Lung (tissue), 12 donors: ENCODE measurements around the gene MS4A15. TPM values are rescaled to one million over a fixed set of nuclear protein-coding genes. Genes with fewer than 3 reads are reported as not detected.

Source experiments
- ATAC-seq: fragments of 200-7000 bp; cut with Tn5 transposase; one replicate; pipeline ENCODE4 v1.9.1; 2020; ENCODE audit warnings: moderate number of reproducible peaks; ENCODE audit not compliant: insufficient read depth, low FRiP score
- DNase-seq, 3 donors: peaks; one replicate each; pipeline ENCODE4 v3.0.0-alpha.2; 2013 to 2017
- H3K27ac ChIP-seq, 2 donors: one replicate each; pipeline ENCODE4 v1.5.1; 2013; ENCODE audit warnings: mild to moderate bottlenecking in 2 of 2, moderate library complexity in 2 of 2, control low read depth in 1 of 2, inconsistent platforms in 1 of 2, low read depth in 1 of 2, low read length in 1 of 2
- H3K27me3 ChIP-seq, 3 donors: one replicate each; pipeline ENCODE4 v1.5.1; 2013; ENCODE audit warnings: low read length in 2 of 3; ENCODE audit not compliant: control insufficient read depth in 3 of 3, insufficient read depth in 3 of 3
- H3K36me3 ChIP-seq, 4 donors: one replicate each; pipeline ENCODE4 v1.5.1; 2013; ENCODE audit warnings: low read length in 4 of 4, mild to moderate bottlenecking in 1 of 4, moderate library complexity in 1 of 4; ENCODE audit not compliant: control insufficient read depth in 4 of 4, insufficient read depth in 4 of 4
- H3K4me1 ChIP-seq, 5 donors: one replicate each; pipeline ENCODE4 v1.5.1; 2013; ENCODE audit warnings: low read length in 5 of 5, mild to moderate bottlenecking in 2 of 5, moderate library complexity in 1 of 5; ENCODE audit not compliant: control insufficient read depth in 5 of 5, insufficient read depth in 5 of 5
- H3K4me3 ChIP-seq: one replicate; pipeline ENCODE4 v1.5.1; 2013; ENCODE audit warnings: mild to moderate bottlenecking, control low read depth, moderate library complexity
- H3K9ac ChIP-seq, 2 donors: one replicate each; pipeline ENCODE4 v1.5.1; 2013; ENCODE audit warnings: low read length in 2 of 2, control low read depth in 1 of 2; ENCODE audit not compliant: insufficient read depth in 1 of 2
- H3K9me3 ChIP-seq, 4 donors: one replicate each; pipeline ENCODE4 v1.5.1; 2013; ENCODE audit warnings: low read length in 3 of 4, mild to moderate bottlenecking in 1 of 4, moderate library complexity in 1 of 4; ENCODE audit not compliant: control insufficient read depth in 4 of 4, insufficient read depth in 3 of 4
- WGBS, 2 donors: extraction: QIAGEN DNeasy Blood & Tissue Kit; methylation state at CpG; one replicate each; pipeline ENCODE4 v1.1.7; 2013; 5-methylcytosine and 5-hydroxymethylcytosine counted together
- polyA plus RNA-seq, 2 donors: library from polyadenylated mRNA; stranded (reverse); fragments of 200-250 nt; gene quantifications; one replicate each; pipeline ENCODE4 v1.2.1, GENCODE V29; 2013
- total RNA-seq, 2 donors: library from RNA; depleted of rRNA in 1 of 2; stranded (reverse); fragments of >200 nt in 1 of 2; gene quantifications; one replicate each; pipeline ENCODE4 v1.2.1, GENCODE V29; 2014 to 2021
- TF ChIP-seq, protein P1 (sequence below): IDR thresholded peaks from 2 replicates; pipeline ENCODE4 v1.5.1; 2012; ENCODE audit warnings: mild to moderate bottlenecking; ENCODE audit errors: control extremely low read depth, extremely low read depth
- donor health status: control.
- donor health status: control.
- donor health status: Bipolar disorder and iron deficiency.
- donor health status: healthy.
- donor health status: DM: yes; HTN: yes; CAD: no.

MS4A15 gene
- total and polyA plus RNA-seq, 4 donors = 9.8 to 38.9 (median 26.8) TPM; not detected in 1

GRCh38 chr11:60761436-60762190 is 4.9 kb downstream of the MS4A15 start:
- no peak for ATAC-seq
- H3K27ac ChIP-seq = no peak overlapping the region

DNA sequence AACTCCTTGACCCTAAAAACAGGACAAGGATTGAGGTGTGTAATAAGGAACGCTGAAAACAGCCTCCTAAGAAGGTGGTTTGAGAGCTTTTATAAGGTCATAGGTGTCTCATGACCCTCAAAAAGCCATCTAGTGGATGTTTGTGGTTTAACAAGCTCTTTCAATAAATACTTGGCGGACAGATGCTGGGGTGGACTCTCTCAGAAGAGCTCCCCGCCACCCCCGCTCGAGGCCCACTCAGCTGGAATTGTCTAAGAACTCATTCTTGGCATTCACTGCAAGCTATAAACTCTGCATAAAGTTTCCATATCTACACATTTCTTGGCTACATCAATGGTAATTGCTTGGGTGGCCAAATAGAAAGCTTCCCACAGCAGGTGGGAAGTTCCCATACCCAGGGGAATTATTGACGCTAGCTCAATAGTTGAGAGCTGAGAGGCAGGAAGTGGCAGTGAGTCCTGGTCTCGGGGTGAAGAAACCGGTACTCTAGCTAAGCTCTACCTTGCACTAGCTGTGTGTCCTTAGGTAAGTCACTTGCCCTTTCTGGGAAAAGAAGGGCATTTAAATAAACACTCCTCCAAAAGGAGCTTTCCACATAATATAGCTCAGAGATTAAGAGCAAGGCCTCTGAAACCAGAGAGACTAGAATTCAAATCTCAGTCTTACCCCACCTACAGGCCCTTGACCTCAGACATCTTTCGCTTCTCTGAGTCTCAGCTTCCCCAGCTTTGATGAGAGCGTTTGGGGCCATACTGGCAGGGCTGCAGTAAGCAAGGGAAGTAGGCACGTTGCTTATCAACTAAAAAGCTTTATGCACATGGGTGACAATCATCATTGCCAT is 6.4 kb downstream of the MS4A15 start:
- H3K27ac ChIP-seq = no peak overlapping the region

More at GRCh38 chr11:60761436-60762190, 4.9 kb downstream of the MS4A15 start:
- no peak for DNase-seq
- TF ChIP-seq, protein P1, sequence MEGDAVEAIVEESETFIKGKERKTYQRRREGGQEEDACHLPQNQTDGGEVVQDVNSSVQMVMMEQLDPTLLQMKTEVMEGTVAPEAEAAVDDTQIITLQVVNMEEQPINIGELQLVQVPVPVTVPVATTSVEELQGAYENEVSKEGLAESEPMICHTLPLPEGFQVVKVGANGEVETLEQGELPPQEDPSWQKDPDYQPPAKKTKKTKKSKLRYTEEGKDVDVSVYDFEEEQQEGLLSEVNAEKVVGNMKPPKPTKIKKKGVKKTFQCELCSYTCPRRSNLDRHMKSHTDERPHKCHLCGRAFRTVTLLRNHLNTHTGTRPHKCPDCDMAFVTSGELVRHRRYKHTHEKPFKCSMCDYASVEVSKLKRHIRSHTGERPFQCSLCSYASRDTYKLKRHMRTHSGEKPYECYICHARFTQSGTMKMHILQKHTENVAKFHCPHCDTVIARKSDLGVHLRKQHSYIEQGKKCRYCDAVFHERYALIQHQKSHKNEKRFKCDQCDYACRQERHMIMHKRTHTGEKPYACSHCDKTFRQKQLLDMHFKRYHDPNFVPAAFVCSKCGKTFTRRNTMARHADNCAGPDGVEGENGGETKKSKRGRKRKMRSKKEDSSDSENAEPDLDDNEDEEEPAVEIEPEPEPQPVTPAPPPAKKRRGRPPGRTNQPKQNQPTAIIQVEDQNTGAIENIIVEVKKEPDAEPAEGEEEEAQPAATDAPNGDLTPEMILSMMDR = no peak
- Histone ChIP-seq H3K27me3 (peaks cover 0 to under 1% (median 0%) of the 10 kb centered on the region in 3 donors), H3K9ac (no peak overlapping the region), H3K36me3 (no peaks in the 10 kb centered on the region), H3K4me3 (no peak overlapping the region), H3K4me1 (peaks cover 0 to 5% (median 0%) of the 10 kb centered on the region in 5 donors), H3K9me3 (peaks cover 0 to 4% (median 0%) of the 10 kb centered on the region in 4 donors)
- 88% methylated on average over 4 of the region's 4 CpGs for WGBS, 2 donors

DNA sequence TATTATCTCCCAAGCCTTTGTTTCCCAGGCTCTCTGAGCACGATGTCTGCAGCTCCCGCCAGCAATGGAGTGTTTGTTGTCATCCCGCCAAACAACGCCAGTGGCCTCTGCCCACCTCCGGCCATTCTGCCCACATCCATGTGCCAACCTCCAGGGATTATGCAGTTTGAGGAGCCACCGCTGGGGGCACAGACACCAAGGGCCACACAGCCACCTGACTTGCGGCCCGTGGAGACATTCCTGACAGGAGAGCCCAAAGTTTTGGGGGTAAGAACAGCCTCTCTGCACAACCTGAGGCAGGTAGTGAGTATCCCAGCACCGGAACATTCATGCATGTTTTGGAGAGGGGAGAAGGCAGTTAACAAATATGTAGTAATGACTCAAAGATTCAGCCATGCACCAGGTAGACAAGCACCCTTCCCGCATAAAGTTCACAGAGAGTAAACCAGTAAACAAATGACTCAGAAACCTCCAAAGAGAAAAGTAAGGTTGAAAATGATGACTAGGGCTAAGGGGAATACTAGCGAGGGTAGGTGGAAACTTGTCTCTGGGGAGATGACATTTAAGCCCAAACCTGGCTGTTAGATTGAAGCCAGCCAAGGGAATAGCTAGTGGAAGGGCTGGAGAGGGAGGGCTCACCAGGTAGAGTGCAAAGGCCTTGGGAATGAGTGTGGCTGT is 7.2 kb downstream of the MS4A15 start:
- Histone ChIP-seq H3K27ac (no peak overlapping the region), H3K4me3 (no peak overlapping the region), H3K27me3 (peaks cover 0 to 2% (median 0%) of the 10 kb centered on the region in 3 donors), H3K9me3 (no peaks in the 10 kb centered on the region), H3K36me3 (no peaks in the 10 kb centered on the region), H3K9ac (no peak overlapping the region), H3K4me1 (peaks cover 0 to 2% (median 0%) of the 10 kb centered on the region in 5 donors)
- ATAC-seq (no peak), DNase-seq (no peak)
- TF ChIP-seq, protein P1 = no peak
- WGBS, 2 donors = 82 to 88% methylated on average over 11 of the region's 11 CpGs

More for the DNA sequence above, 6.4 kb downstream of the MS4A15 start:
- Histone ChIP-seq H3K4me3 (no peak overlapping the region), H3K27me3 (peaks cover 0 to 2% (median 0%) of the 10 kb centered on the region in 3 donors), H3K9ac (no peak overlapping the region), H3K9me3 (no peaks in the 10 kb centered on the region), H3K4me1 (peaks cover 0 to 2% (median 0%) of the 10 kb centered on the region in 5 donors), H3K36me3 (no peaks in the 10 kb centered on the region)
- TF ChIP-seq, protein P1 = no peak
- ATAC-seq = peak; percentile 27
- DNase-seq = peak in 1 of 3 donors; percentile 36
- 57 to 79% methylated on average over 11 of the region's 11 CpGs for WGBS, 2 donors
